Measurements from ENCODE around the gene ARID1B.

ARID1B gene

DNA sequence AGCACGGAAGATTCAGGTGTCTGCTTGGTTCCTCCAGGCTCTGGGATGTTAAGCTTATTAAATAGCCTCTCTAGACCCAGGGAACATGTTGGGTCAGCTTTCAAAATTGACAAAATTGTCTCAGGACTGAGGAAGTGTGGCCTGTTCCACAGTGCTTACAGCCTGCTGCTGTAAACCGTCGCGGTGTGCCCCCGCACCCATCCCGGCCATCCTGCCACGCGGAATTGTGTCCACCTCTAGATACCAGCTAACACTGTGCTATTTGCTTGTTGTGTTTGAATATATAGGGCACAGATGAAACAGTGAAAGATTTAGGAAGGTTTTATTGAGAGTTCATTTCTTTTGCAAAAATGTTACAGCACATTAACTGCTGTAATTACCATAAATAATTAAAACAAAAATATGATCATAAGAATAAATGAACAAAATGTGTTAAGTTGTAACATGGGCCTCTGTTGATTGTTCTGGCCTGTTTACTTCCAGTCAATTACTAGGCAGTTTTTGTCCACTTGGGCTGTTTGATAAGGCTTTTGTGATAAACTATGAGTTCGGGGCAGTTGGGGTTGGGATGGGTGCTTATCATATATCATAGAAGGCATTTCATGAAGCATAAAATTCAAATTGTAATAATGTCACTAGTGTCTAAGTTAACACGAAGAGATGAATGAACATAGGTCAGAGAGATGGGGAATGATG, 77.4 kb downstream of the ARID1B start:
- no peak for DNase-seq

GRCh38 chr6:156857573-156857972, 80.4 kb downstream of the ARID1B start:
- no peak for DNase-seq

DNA sequence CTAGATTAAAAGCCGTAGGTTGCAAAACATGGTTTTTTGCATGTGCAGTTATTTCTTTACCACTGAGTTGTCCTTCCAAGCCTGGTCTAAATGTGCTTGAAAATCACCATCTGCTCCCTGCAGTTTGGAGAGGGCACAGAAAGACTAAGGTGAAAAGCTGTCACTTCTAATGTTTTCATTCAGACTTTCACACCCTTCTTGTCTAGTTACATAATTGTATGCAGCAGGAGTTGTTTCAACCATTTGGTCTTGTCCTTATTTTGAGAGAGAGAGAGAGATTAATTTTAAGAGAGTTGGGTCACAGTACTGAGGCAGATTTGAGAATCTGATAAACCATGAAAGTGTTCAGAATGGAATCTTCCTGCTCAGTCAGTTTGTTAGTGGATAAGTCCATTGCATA, 82.5 kb downstream of the ARID1B start:
- no peak for DNase-seq

GRCh38 chr6:156862711-156863110, 85.5 kb downstream of the ARID1B start:
- DNase-seq: no peak

GRCh38 chr6:156863504-156863903, 86.3 kb downstream of the ARID1B start:
- no peak for DNase-seq

- DNase-seq: no peak
Measured at GRCh38 chr6:156864557-156864956, 87.4 kb downstream of the ARID1B start.

DNA sequence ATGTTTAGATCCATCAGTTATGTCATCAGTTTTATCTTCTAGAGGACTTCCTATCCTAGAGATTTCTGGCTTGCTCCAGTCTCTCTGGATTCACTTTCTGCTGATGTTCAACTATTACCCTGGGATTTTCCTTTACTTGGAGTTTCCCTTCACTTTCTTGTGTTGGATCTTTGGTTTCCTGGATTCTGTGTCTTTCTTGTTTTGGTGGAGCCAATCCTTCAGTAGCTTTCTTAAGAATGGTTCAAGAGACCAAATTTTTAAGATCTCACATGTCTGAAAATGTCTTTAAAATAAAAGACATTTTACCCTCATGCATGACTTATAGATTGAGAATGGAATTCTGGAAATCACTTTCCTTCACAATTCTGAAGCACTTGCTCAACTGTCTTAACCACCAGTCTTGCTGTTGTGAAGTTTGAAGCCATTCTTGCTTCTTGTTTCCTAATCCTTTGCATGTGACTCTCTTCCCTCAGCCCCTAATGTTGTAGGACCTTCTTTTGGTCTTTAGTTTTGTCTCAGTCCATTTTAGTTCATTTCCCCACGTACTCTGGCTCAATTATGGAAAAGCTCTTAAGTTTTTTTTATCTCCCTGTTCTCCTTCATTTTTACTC, 87.9 kb downstream of the ARID1B start:
- DNase-seq: no peak

- peak; percentile 26 for DNase-seq
Measured at GRCh38 chr6:156866220-156867015, 89.2 kb downstream of the ARID1B start.

- DNase-seq: no peak
Measured at GRCh38 chr6:156867121-156867520, 89.9 kb downstream of the ARID1B start.

DNA sequence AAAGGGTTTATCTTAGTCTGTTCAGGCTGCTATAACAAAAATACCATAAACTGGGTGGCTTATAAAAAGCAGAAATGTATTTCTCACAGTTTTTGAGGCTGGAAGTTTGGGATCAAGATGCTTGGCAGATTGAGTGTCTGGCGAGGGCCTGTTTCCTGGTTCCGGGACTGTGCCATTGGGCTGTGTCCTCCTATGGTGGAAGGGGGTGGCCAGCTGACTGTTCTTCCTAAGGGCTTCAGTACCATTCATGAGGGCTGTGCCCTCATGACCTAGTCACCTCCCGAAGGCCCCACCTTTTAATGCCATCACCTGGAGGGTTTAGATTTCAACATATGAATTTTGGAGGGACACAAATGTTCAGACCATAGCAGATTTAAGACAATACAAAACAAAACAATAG, 91.2 kb downstream of the ARID1B start:
- DNase-seq: no peak

GRCh38 chr6:156869980-156870398, 92.8 kb downstream of the ARID1B start:
- DNase-seq: no peak

DNA sequence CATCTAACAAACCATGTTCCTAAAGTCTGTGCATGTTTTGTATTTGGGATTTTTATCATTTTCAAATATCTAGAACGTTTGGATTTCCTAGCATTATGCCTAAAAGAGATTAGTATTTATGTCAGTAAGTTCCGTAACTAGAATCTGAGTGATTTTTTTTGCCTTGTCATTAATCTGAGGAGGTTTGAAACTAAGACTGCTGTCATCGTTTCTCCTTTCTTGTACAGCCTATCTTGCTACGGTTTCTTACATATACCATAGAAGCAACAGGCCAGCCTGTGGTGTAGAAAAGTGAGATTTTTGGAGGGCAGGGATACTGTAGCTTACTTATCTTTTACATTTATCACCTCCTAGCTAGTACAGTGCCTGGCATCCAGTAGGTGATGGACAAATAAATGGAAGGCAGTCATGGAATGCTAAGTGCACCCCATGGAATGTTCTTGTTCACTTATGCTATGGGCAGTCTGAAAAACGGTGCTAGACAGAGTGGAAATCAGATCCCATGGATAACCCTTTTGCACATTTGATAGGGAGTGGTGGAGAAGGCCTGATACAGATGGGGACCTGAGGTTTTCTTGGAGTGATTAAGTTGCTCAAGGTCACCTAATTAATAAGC, 93.9 kb downstream of the ARID1B start:
- DNase-seq: no peak

DNA sequence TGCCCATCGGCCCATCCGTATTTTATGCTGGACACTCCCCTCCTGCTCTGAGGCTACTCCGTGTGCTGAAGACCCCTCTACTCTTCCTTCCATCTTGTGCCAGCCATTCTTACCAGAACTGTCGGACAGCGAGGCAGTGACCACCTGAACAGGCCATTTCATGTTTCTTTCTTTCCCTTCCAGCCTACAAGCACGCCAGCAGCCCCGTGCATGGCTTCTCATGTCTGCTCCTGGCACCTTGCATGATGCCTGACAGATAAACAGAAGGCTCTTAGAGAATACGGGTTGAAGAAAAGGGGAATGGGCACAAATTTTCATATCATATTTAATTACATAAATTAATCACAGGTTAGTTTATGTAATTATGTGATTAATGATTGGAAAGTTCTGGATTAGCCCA, 95.7 kb downstream of the ARID1B start:
- no peak for DNase-seq

DNA sequence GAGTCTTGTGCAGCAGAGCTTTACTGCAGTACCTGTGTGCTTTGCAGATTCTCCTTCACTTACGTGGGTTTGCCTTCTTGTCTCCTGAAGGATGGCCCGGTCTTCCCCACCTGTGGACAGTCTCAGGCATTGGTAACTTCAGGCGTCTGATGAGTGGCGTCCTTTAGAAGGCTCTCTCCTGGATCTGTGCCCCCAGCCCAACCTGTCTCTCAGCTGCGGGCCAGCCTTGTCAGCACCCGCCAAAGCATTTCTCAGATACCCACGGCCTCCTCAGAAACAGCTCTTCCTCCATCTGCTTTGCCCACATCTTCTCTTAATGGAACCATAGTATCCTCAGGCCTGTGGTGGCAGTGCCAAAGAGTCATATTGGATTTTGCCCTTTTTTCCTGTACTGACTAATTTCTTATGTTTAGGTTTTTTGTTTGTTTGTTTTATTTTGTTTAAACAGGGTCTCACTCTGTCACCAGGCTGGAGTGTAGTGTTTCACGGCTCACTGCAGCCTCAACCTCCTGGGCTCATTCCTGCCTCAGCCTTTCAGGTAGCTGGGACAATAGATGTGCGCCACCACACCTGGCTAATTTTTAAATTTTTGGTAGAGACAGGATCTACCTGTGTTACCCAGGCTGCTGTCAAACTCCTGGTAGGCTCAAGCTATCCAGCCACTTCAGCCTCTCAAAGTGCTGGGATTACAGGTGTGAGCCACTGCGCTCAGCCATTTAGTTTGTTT, 96.6 kb downstream of the ARID1B start:
- no peak for DNase-seq

- no peak for DNase-seq
Measured at GRCh38 chr6:156875062-156875461, 97.9 kb downstream of the ARID1B start.

DNA sequence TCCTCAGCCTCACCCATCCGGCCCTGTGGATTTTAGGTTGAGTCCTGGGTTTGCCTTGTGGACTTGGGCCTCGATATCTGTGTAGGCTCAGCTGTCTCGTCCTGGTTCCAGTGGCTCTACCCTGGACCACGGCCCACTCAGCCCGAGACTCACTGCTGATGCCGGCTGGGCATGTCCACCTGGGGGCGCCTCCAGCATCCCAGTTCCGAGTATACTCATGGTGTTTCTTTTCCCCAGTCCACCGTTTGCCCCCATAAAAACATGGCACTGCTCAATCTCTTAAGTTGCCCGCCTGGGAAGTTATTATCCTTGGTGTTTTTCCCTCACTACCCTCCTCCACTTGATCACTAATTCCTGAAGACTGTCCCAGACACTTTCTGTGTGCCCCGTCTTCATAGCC, 99.1 kb downstream of the ARID1B start:
- no peak for DNase-seq

DNA sequence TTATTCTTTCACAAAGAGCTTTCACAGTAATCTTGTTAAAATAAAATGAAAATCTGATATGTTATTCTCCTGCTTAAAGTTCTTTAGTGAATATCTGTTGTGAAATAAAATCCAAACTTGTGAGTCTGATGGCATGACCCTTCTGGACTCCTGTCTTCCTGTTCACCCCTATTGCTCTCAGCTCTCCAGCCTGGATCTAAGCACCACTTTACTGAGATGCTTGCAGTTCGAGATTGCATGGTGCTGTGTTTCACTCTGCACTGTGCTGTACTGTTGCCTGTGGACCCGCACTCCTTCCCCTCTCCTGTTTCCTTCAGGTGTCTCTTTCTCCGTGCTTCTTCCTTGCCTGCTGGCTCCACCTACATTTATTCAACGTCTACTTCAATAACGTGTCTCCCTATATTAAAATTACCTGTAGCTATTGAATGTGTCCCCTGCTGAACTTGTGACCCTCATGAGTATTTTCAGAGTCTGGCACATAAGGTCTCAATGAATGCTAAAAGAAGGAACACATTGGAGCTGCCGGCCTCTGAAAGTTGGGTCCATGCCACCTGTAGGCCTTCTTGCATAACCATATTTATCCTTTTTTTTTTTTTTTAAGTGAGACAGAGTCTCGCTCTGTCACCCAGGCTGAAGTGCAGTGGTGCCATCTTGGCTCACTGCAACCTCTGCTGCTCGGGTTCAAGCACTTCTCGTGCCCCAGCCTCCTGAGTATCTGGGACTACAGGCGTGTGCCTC, 100.1 kb downstream of the ARID1B start:
- no peak for DNase-seq

- no peak for DNase-seq
Measured at GRCh38 chr6:156878681-156879080, 101.5 kb downstream of the ARID1B start.

- DNase-seq: no peak
Measured at GRCh38 chr6:156879186-156879585, 102.0 kb downstream of the ARID1B start.

DNA sequence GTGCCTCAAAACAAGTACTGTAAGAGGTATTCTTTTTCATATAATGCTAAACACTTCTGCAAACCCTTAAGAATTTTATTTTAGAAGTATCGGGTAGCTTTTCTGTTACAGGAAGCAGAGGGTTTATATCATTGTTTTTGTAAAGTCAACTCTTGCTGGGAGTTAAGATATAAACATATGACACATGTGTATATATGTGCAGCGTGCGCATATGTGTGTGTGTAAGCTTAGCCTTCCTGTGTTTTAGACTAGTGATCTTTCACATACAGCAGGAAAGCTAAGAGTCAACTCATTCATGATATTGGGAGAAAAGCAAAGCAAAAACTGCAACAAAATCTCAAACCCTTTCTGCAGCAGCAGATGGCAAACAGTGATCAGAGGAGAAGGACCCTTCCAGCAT, 102.4 kb downstream of the ARID1B start:
- no peak for DNase-seq

DNA sequence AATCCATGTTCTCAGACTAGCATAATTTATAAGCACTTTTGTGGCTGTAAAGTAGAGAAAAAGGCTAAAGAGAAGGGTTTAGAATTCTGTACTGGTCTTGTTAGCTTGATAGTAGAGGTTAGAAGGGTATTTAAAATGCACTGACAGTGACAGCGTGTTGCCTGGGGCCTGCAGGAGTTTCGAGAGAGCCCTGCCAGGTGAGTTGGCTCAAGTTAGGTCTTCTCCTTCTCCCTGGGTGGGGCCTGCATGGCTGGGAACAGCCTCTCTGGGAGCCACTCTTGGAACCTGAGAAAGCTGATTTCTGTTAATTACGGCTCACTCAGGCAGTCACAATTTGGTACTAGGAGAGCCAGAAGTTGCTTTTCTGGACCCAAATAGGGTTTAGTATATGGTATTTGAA, 103.7 kb downstream of the ARID1B start:
- no peak for DNase-seq

Measured in CD4-positive, alpha-beta T cell treated with Interleukin-10 for 1 hour (primary cell).